Right atrium auricular region (tissue), 2 donors: Measurements from ENCODE around the gene KIAA1328. TPM values are rescaled to one million over a fixed set of nuclear protein-coding genes. Genes with fewer than 3 reads are reported as not detected.

Source experiments
- DNase-seq: peaks from one replicate; pipeline ENCODE4 v3.0.0-alpha.2; 2019; ENCODE audit warnings: low spot score
- H3K27ac ChIP-seq, 2 donors: fragments of 200-600 bp; sonication (generic); 1 replicate in 1 of 2; 2 replicates in 1 of 2; pipeline ENCODE4 v1.5.1; 2016 to 2019
- H3K27me3 ChIP-seq, 2 donors: fragments of 200-600 bp; sonication (generic); one replicate each; pipeline versions ENCODE4 v1.5.1 to v1.6.0; 2017 to 2019
- H3K36me3 ChIP-seq: fragments of 200-600 bp; sonication (generic); one replicate; pipeline ENCODE4 v1.5.1; 2016
- H3K4me1 ChIP-seq, 2 donors: fragments of 200-600 bp; sonication (generic); one replicate each; pipeline versions ENCODE4 v1.5.1 to v1.6.0; 2017 to 2019
- H3K4me3 ChIP-seq, 2 donors: fragments of 200-600 bp; sonication (generic); 1 replicate in 1 of 2; 2 replicates in 1 of 2; pipeline ENCODE4 v1.5.1; 2017 to 2019; ENCODE audit warnings: mild to moderate bottlenecking in 1 of 2, moderate library complexity in 1 of 2
- H3K9me3 ChIP-seq, 2 donors: fragments of 200-600 bp; sonication (generic); one replicate each; pipeline ENCODE4 v1.5.1; 2019
- CTCF ChIP-seq, 2 donors: fragments of 200-600 bp; sonication (generic); IDR thresholded peaks; one replicate each; pipeline ENCODE4 v1.5.1; 2019; ENCODE audit warnings: antibody characterized with exemption in 2 of 2
- total RNA-seq, 2 donors: library from RNA; depleted of rRNA; stranded (reverse); fragments of >200 nt; gene quantifications; one replicate each; pipeline ENCODE4 v1.1.0, GENCODE V29; 2016

The KIAA1328 gene
- total RNA-seq, 2 donors from 2014 or later = 7.2 to 7.8 TPM

DNA sequence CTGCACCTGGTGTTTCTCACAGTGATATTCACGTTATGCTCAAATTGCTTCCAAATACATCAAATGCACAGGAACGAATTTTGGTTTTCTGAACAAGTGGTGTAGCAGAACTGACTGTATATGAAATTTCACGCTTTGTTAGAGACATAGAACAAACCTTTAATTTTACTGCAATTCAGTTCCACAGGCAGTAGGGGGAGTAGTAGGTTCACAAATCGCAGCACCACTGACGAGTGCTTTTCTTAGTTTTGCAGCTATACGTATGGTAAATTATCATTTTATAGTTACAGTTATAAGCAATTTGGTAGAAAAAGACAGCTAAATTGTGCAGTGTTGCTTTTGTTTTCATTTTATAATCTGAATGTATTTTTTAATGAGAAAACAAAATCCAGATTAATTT, 113.3 kb downstream of the KIAA1328 start:
- H3K27ac ChIP-seq = no peak overlapping the region
- no peaks in the 10 kb centered on the region for H3K27me3 ChIP-seq
- H3K4me1 ChIP-seq = no peaks in the 10 kb centered on the region
- DNase-seq = no peak
- no peaks in the 10 kb centered on the region for H3K36me3 ChIP-seq
- no peak overlapping the region for H3K4me3 ChIP-seq
- no peak for TF ChIP-seq CTCF (IDR thresholded peaks at IDR 0.05)
- peaks cover 0 to 17% of the 10 kb centered on the region in 2 donors for H3K9me3 ChIP-seq

DNA sequence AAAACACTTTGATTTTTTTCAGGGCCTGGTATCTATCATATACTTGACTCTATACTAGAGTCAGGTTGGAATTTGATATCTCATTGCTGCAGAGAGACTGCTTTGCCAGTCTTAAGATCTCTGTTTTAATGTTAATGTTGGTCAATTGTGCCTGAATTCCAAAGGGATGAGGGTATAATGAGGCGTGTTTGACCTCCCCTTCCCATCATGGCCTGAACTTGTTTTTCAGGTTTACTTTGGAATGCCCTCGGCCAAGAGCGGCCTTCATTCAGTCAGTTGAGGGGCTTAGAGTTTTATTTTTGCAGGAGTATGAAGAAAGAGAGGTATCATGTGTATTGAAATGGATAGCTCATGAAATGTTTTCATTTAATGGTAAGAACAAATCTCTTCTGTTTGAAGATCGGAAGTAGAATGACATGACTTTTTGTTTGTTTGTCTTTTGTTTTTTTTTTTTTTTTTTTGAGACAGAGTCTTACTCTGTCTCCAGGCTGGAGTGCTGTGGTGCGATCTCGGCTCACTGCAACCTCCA, 119.0 kb downstream of the KIAA1328 start:
- H3K4me3 ChIP-seq = no peak overlapping the region
- H3K9me3 ChIP-seq = no peaks in the 10 kb centered on the region
- no peak overlapping the region for H3K27ac ChIP-seq
- DNase-seq = no peak
- no peaks in the 10 kb centered on the region for H3K27me3 ChIP-seq
- H3K4me1 ChIP-seq = no peaks in the 10 kb centered on the region
- H3K36me3 ChIP-seq = no peaks in the 10 kb centered on the region
- no peak for TF ChIP-seq CTCF (IDR thresholded peaks at IDR 0.05)

DNA sequence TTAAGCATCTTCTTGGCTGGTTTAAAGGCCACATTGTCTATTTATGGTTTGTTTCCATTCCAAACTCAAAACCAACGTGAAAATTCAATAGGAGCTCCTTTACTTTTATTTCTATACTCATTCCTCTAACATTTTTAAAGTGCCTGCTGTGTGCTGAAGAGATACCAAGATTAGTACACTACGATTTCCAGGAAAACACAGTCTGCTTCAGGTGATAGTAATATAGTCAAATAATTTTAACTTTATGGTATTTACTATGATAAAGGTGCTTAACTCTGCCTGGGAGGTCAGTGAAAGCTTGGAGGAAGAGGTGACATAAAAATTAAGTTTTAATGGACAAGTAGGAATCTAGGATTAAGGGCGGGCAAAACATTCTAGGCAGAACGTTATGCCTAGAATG, 121.4 kb downstream of the KIAA1328 start:
- no peaks in the 10 kb centered on the region for H3K27me3 ChIP-seq
- no peak overlapping the region for H3K4me3 ChIP-seq
- DNase-seq = no peak
- no peaks in the 10 kb centered on the region for H3K36me3 ChIP-seq
- H3K9me3 ChIP-seq = no peaks in the 10 kb centered on the region
- H3K27ac ChIP-seq = no peak overlapping the region
- TF ChIP-seq CTCF (IDR thresholded peaks at IDR 0.05) = no peak
- no peaks in the 10 kb centered on the region for H3K4me1 ChIP-seq

- H3K27ac ChIP-seq = no peak overlapping the region
- no peaks in the 10 kb centered on the region for H3K36me3 ChIP-seq
- no peaks in the 10 kb centered on the region for H3K27me3 ChIP-seq
- DNase-seq = no peak
- H3K4me1 ChIP-seq = no peaks in the 10 kb centered on the region
- no peaks in the 10 kb centered on the region for H3K9me3 ChIP-seq
- no peak for TF ChIP-seq CTCF (IDR thresholded peaks at IDR 0.05)
- no peak overlapping the region for H3K4me3 ChIP-seq
Observed at GRCh38 chr18:36950960-36951359, 122.0 kb downstream of the KIAA1328 start.

DNA sequence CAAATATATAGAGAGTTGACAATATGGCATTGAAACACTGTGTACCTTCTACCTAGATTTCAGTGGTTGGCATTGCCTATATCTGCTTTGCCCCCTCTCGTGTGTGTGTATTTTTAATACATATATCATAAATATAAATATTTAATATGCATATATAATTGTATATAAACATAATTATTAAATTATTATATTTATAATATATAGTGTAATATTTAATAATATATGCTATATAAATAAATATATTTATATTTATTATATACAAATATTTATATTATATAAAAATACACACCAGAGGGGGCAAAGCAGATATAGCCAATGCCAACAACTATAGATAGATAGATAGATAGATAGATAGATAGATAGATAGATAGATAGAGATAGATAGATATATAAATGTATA, 124.1 kb downstream of the KIAA1328 start:
- no peaks in the 10 kb centered on the region for H3K4me1 ChIP-seq
- no peak for DNase-seq
- no peak overlapping the region for H3K27ac ChIP-seq
- no peak overlapping the region for H3K4me3 ChIP-seq
- H3K36me3 ChIP-seq = no peaks in the 10 kb centered on the region
- no peaks in the 10 kb centered on the region for H3K9me3 ChIP-seq
- TF ChIP-seq CTCF (IDR thresholded peaks at IDR 0.05) = no peak
- no peaks in the 10 kb centered on the region for H3K27me3 ChIP-seq

DNA sequence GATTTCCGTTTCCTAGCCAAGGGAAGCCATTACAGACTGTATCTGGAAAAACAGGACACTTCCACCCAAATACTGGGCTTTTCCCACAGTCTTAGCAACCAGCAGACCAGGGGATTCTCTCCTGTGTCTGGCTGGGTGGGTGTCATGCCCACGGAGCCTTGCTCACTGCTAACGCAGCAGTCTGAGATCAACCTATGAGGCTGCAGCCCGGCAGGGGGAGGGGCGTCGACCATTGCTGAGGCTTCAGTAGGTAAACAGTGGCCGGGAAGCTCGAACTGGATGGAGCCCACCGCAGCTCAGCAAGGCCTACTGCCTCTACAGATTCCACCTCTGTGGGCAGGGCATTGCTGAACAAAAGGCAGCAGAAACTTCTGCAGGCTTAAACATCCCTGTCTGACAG, 131.1 kb downstream of the KIAA1328 start:
- Histone ChIP-seq H3K27me3 (no peaks in the 10 kb centered on the region), H3K4me3 (no peak overlapping the region), H3K27ac (no peak overlapping the region), H3K9me3 (peaks cover 0 to 9% of the 10 kb centered on the region in 2 donors), H3K36me3 (peaks cover 9% of the 10 kb centered on the region), H3K4me1 (no peaks in the 10 kb centered on the region)
- TF ChIP-seq CTCF (IDR thresholded peaks at IDR 0.05) = no peak
- DNase-seq = no peak
